Measurements from ENCODE around the gene CDH1.

DNA sequence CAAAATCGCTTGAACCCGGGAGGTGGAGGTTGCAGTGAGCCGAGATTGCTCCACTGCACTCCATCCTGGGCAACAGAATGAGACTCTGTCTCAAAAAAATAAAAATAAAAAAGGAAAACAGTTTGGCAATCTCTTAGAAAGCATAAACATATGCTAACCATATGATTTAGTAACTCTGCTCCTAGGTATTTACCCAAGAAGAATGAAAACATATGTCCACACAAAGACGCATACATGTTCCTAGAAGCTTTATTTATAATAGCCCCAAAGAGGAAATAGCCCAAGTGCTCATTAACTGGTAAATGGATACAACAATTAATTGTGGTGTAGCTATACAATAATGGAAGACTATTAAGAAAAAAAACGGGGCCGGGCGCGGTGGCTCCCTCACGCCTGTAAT, 18.5 kb upstream of the CDH1 start:
- TF ChIP-seq, protein P1, sequence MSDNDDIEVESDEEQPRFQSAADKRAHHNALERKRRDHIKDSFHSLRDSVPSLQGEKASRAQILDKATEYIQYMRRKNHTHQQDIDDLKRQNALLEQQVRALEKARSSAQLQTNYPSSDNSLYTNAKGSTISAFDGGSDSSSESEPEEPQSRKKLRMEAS (IDR thresholded peaks at IDR 0.05), result no peak
- TF ChIP-seq, protein P2, sequence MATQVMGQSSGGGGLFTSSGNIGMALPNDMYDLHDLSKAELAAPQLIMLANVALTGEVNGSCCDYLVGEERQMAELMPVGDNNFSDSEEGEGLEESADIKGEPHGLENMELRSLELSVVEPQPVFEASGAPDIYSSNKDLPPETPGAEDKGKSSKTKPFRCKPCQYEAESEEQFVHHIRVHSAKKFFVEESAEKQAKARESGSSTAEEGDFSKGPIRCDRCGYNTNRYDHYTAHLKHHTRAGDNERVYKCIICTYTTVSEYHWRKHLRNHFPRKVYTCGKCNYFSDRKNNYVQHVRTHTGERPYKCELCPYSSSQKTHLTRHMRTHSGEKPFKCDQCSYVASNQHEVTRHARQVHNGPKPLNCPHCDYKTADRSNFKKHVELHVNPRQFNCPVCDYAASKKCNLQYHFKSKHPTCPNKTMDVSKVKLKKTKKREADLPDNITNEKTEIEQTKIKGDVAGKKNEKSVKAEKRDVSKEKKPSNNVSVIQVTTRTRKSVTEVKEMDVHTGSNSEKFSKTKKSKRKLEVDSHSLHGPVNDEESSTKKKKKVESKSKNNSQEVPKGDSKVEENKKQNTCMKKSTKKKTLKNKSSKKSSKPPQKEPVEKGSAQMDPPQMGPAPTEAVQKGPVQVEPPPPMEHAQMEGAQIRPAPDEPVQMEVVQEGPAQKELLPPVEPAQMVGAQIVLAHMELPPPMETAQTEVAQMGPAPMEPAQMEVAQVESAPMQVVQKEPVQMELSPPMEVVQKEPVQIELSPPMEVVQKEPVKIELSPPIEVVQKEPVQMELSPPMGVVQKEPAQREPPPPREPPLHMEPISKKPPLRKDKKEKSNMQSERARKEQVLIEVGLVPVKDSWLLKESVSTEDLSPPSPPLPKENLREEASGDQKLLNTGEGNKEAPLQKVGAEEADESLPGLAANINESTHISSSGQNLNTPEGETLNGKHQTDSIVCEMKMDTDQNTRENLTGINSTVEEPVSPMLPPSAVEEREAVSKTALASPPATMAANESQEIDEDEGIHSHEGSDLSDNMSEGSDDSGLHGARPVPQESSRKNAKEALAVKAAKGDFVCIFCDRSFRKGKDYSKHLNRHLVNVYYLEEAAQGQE (IDR thresholded peaks at IDR 0.05; ENCODE audit: low read depth), result no peak
- TF ChIP-seq ZBTB7A (IDR thresholded peaks at IDR 0.05; ENCODE audit: low read depth) (no peak), CEBPB (IDR thresholded peaks at IDR 0.05) (no peak), RAD21 (IDR thresholded peaks at IDR 0.05; ENCODE audit: low read depth) (no peak), TEAD4 (IDR thresholded peaks at IDR 0.05) (no peak), FOXM1 (IDR thresholded peaks at IDR 0.05; ENCODE audit: borderline replicate concordance, low read depth) (no peak)

All from Ishikawa (cell line).